Measurements from ENCODE around the gene OGFRL1.

OGFRL1 gene

GRCh38 chr6:71289039-71289801 is 609 bp downstream of the OGFRL1 start:
- Histone ChIP-seq H3K9ac (ENCODE audit: low read depth, low read length) (no peak overlapping the region), H3K4me1 (ENCODE audit: control insufficient read depth, insufficient read depth, low read length) (peaks cover 9% of the 10 kb centered on the region), H3K9me3 (ENCODE audit: control insufficient read depth, insufficient read depth, low read length) (no peaks in the 10 kb centered on the region), H3K36me3 (ENCODE audit: control insufficient read depth, insufficient read depth, low read length) (no peaks in the 10 kb centered on the region), H3K27me3 (ENCODE audit: control insufficient read depth, insufficient read depth, low read length) (peaks cover 6% of the 10 kb centered on the region), H3K4me3 (ENCODE audit: low read depth, low read length) (peak overlapping the region; percentile 50)

DNA sequence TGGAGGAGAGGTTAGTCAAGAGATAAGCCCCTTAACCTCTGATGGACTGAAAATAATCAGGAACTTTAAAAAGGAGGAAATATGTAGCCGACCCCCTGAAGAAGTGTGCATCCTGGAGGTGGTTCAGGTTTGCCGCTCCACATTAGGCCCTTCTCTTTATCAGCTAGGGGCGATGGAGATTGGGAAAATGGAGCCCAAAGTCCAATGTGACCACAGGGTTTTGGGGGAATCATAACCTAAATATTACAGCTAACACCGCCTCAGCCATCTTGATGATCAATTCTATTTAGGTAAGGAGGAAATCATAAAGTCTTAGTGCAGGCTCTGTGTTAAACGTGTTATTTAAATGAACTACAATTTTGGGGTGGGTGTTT is 1.2 kb downstream of the OGFRL1 start:
- Histone ChIP-seq H3K27me3 (ENCODE audit: control insufficient read depth, insufficient read depth, low read length) (peaks cover 6% of the 10 kb centered on the region), H3K4me3 (ENCODE audit: low read depth, low read length) (peak overlapping the region; percentile 50), H3K9me3 (ENCODE audit: control insufficient read depth, insufficient read depth, low read length) (no peaks in the 10 kb centered on the region), H3K36me3 (ENCODE audit: control insufficient read depth, insufficient read depth, low read length) (no peaks in the 10 kb centered on the region), H3K4me1 (ENCODE audit: control insufficient read depth, insufficient read depth, low read length) (peaks cover 9% of the 10 kb centered on the region), H3K9ac (ENCODE audit: low read depth, low read length) (no peak overlapping the region)

GRCh38 chr6:71290611-71291010 is 2.0 kb downstream of the OGFRL1 start:
- Histone ChIP-seq H3K36me3 (ENCODE audit: control insufficient read depth, insufficient read depth, low read length) (no peaks in the 10 kb centered on the region), H3K4me3 (ENCODE audit: low read depth, low read length) (no peak overlapping the region), H3K9me3 (ENCODE audit: control insufficient read depth, insufficient read depth, low read length) (no peaks in the 10 kb centered on the region), H3K27me3 (ENCODE audit: control insufficient read depth, insufficient read depth, low read length) (peaks cover 6% of the 10 kb centered on the region), H3K4me1 (ENCODE audit: control insufficient read depth, insufficient read depth, low read length) (peaks cover 9% of the 10 kb centered on the region), H3K9ac (ENCODE audit: low read depth, low read length) (no peak overlapping the region)

- no peak overlapping the region for H3K4me3 ChIP-seq (ENCODE audit: low read depth, low read length)
- peaks cover 9% of the 10 kb centered on the region for H3K4me1 ChIP-seq (ENCODE audit: control insufficient read depth, insufficient read depth, low read length)
- H3K36me3 ChIP-seq (ENCODE audit: control insufficient read depth, insufficient read depth, low read length), result no peaks in the 10 kb centered on the region
These were observed 3.4 kb downstream of the OGFRL1 start for GRCh38 chr6:71292001-71292400.

GRCh38 chr6:71294121-71294523 is 5.5 kb downstream of the OGFRL1 start:
- no peaks in the 10 kb centered on the region for H3K9me3 ChIP-seq (ENCODE audit: control insufficient read depth, insufficient read depth, low read length)
- H3K4me1 ChIP-seq (ENCODE audit: control insufficient read depth, insufficient read depth, low read length), result peaks cover 5% of the 10 kb centered on the region
- H3K9ac ChIP-seq (ENCODE audit: low read depth, low read length), result no peak overlapping the region
- H3K4me3 ChIP-seq (ENCODE audit: low read depth, low read length), result no peak overlapping the region
- H3K36me3 ChIP-seq (ENCODE audit: control insufficient read depth, insufficient read depth, low read length), result no peaks in the 10 kb centered on the region
- peaks cover 6% of the 10 kb centered on the region for H3K27me3 ChIP-seq (ENCODE audit: control insufficient read depth, insufficient read depth, low read length)

More at GRCh38 chr6:71292001-71292400, 3.4 kb downstream of the OGFRL1 start:
- H3K9ac ChIP-seq (ENCODE audit: low read depth, low read length), result no peak overlapping the region
- no peaks in the 10 kb centered on the region for H3K9me3 ChIP-seq (ENCODE audit: control insufficient read depth, insufficient read depth, low read length)
- peaks cover 6% of the 10 kb centered on the region for H3K27me3 ChIP-seq (ENCODE audit: control insufficient read depth, insufficient read depth, low read length)

DNA sequence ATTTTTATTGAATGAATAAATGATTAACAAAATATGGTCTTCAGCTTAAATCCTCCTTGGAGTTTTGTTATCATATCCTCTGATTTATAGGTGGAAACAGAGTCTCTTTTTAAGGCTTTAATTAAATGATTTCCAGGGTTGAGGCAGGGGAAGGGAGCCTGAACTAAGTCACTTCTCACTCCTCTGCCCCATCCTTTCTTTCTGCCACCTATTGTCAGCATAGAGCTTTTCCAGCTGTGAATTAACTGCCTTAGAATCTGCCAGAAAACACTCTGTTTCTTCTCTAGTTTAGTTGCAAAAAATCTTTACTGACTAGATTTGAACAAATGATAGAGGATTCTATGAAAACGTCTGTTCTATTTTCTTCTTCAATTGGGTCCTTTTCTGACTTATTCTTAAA is 9.8 kb downstream of the OGFRL1 start:
- H3K4me3 ChIP-seq (ENCODE audit: low read depth, low read length), result no peak overlapping the region
- no peaks in the 10 kb centered on the region for H3K27me3 ChIP-seq (ENCODE audit: control insufficient read depth, insufficient read depth, low read length)
- H3K9me3 ChIP-seq (ENCODE audit: control insufficient read depth, insufficient read depth, low read length), result no peaks in the 10 kb centered on the region
- H3K4me1 ChIP-seq (ENCODE audit: control insufficient read depth, insufficient read depth, low read length), result no peaks in the 10 kb centered on the region
- no peaks in the 10 kb centered on the region for H3K36me3 ChIP-seq (ENCODE audit: control insufficient read depth, insufficient read depth, low read length)
- H3K9ac ChIP-seq (ENCODE audit: low read depth, low read length), result no peak overlapping the region

GRCh38 chr6:71299541-71300470 is 11.2 kb downstream of the OGFRL1 start:
- no peak overlapping the region for H3K9ac ChIP-seq (ENCODE audit: low read depth, low read length)
- H3K27me3 ChIP-seq (ENCODE audit: control insufficient read depth, insufficient read depth, low read length), result no peaks in the 10 kb centered on the region
- H3K4me1 ChIP-seq (ENCODE audit: control insufficient read depth, insufficient read depth, low read length), result no peaks in the 10 kb centered on the region
- H3K9me3 ChIP-seq (ENCODE audit: control insufficient read depth, insufficient read depth, low read length), result no peaks in the 10 kb centered on the region
- no peaks in the 10 kb centered on the region for H3K36me3 ChIP-seq (ENCODE audit: control insufficient read depth, insufficient read depth, low read length)
- H3K4me3 ChIP-seq (ENCODE audit: low read depth, low read length), result no peak overlapping the region

DNA sequence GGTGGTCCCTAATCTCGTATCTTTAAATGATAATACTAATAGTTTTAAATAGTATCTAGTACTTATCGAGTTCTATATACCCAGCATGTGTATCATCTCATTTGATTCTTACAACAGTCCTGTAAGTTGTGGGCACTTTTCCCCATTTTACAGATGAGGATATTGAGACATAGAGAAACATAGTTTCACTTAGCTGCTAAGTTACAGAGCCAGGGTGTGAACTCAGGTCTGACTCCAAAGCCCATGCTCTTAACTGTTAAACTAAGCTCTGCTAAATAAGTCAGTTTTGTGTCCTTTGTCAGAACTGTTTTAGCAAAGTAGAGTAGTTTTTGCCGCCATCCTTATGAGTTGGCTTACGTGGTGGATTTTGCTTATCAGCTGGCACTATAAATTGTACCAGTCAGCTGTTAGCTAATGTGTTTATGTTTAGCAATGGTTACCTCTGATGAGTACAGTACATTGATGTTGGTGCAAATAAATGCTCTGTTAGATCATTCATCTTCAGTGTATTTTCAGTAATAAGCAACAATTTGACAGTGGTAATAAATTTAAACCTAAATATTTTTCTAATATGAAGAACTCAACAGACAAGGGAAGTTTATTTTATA is 12.1 kb downstream of the OGFRL1 start:
- no peaks in the 10 kb centered on the region for H3K36me3 ChIP-seq (ENCODE audit: control insufficient read depth, insufficient read depth, low read length)
- H3K4me3 ChIP-seq (ENCODE audit: low read depth, low read length), result no peak overlapping the region
- no peaks in the 10 kb centered on the region for H3K9me3 ChIP-seq (ENCODE audit: control insufficient read depth, insufficient read depth, low read length)
- no peaks in the 10 kb centered on the region for H3K4me1 ChIP-seq (ENCODE audit: control insufficient read depth, insufficient read depth, low read length)
- H3K27me3 ChIP-seq (ENCODE audit: control insufficient read depth, insufficient read depth, low read length), result no peaks in the 10 kb centered on the region
- H3K9ac ChIP-seq (ENCODE audit: low read depth, low read length), result no peak overlapping the region

- Histone ChIP-seq H3K9me3 (ENCODE audit: control insufficient read depth, insufficient read depth, low read length) (no peaks in the 10 kb centered on the region), H3K4me1 (ENCODE audit: control insufficient read depth, insufficient read depth, low read length) (no peaks in the 10 kb centered on the region), H3K4me3 (ENCODE audit: low read depth, low read length) (no peak overlapping the region), H3K36me3 (ENCODE audit: control insufficient read depth, insufficient read depth, low read length) (no peaks in the 10 kb centered on the region), H3K27me3 (ENCODE audit: control insufficient read depth, insufficient read depth, low read length) (no peaks in the 10 kb centered on the region), H3K9ac (ENCODE audit: low read depth, low read length) (no peak overlapping the region)
These were observed 12.9 kb downstream of the OGFRL1 start for GRCh38 chr6:71301546-71301945.

- H3K4me1 ChIP-seq (ENCODE audit: control insufficient read depth, insufficient read depth, low read length), result no peaks in the 10 kb centered on the region
- no peaks in the 10 kb centered on the region for H3K36me3 ChIP-seq (ENCODE audit: control insufficient read depth, insufficient read depth, low read length)
- no peak overlapping the region for H3K9ac ChIP-seq (ENCODE audit: low read depth, low read length)
- no peak overlapping the region for H3K4me3 ChIP-seq (ENCODE audit: low read depth, low read length)
- no peaks in the 10 kb centered on the region for H3K9me3 ChIP-seq (ENCODE audit: control insufficient read depth, insufficient read depth, low read length)
- no peaks in the 10 kb centered on the region for H3K27me3 ChIP-seq (ENCODE audit: control insufficient read depth, insufficient read depth, low read length)
These were observed 21.0 kb downstream of the OGFRL1 start for GRCh38 chr6:71309656-71310055.

DNA sequence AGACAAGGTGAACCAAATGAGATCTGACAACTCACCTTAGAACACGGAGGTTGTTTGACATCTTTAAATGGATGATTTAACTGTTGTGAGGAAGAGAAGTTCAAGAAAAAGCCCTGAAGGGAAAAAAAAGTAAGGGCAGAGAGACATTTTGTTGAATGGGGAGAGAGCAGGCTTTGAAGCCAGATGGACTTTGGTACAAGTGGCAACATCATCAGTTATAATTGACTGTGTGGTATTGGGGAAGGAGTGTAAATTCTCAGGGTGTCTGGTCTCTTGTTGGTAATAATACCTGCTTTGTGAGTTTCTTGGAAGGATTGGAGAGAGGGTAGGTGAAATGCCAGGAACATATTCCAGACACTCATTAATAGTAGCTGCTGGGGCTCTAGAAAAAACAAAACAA is 21.6 kb downstream of the OGFRL1 start:
- H3K9me3 ChIP-seq (ENCODE audit: control insufficient read depth, insufficient read depth, low read length), result no peaks in the 10 kb centered on the region
- H3K36me3 ChIP-seq (ENCODE audit: control insufficient read depth, insufficient read depth, low read length), result no peaks in the 10 kb centered on the region
- no peak overlapping the region for H3K4me3 ChIP-seq (ENCODE audit: low read depth, low read length)
- H3K27me3 ChIP-seq (ENCODE audit: control insufficient read depth, insufficient read depth, low read length), result no peaks in the 10 kb centered on the region
- H3K9ac ChIP-seq (ENCODE audit: low read depth, low read length), result no peak overlapping the region
- H3K4me1 ChIP-seq (ENCODE audit: control insufficient read depth, insufficient read depth, low read length), result no peaks in the 10 kb centered on the region

All from iPS-15b (cell line).